ENCODE data around the gene RTKN. TPM values are rescaled to one million over a fixed set of nuclear protein-coding genes. Genes with fewer than 3 reads are reported as not detected.

Gene RTKN
- total RNA-seq, 1 donor from 2014 or later, result 24.6 TPM

DNA sequence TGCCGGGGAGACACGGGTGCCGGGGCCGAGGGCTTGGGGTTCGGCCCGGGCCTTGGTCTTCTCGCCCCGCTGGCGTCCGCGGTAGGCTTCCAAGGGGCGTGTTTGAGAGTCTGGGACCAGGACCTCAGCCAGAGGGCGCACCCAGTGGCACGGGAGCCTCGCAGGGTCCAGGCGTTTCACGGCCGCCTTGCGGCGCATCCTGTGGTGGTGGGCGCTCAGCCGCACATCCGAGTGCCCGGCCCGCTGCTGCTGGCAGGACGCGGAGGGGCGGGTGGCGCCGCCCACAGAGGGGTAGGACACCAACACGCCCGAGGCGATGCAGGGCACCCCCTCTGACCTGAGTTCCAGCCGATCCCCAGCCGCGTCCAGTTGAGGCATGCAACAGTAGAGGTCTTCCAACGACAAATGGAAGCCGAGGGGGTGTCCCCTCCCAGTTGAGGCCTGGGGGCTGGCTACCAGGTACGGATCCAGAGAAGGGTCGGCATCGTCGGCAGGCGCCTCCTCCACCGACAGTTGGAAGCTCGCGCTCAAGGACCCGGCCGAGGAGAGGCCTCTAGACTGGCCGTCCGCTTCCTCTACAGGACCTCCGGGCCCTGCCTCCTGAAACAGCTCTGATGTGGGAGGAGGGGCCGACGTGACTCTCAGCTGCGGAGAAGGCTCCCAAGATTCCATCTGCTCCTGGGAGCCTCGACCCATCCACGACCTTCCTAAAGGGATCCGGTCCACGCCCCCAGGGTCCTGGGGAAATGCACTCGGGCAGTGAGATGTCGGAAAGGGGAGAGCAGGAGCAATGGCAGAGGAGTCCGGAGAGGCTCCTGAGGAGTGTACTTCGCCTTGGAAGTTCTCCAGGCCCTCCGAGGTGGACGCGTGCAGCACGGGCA lies 26.6 kb downstream of the RTKN start:
- Histone ChIP-seq H3K9me3 (no peaks in the 10 kb centered on the region), H3K4me3 (peak overlapping the region; percentile 63 to 65), H3K27me3 (no peaks in the 10 kb centered on the region), H3K36me3 (no peaks in the 10 kb centered on the region), H3K27ac (peak overlapping the region; percentile 74), H3K4me1 (peaks cover 21% of the 10 kb centered on the region)
- no peak for DNase-seq (ENCODE audit: extremely low spot score in 2 of 2)
- TF ChIP-seq, protein P1, sequence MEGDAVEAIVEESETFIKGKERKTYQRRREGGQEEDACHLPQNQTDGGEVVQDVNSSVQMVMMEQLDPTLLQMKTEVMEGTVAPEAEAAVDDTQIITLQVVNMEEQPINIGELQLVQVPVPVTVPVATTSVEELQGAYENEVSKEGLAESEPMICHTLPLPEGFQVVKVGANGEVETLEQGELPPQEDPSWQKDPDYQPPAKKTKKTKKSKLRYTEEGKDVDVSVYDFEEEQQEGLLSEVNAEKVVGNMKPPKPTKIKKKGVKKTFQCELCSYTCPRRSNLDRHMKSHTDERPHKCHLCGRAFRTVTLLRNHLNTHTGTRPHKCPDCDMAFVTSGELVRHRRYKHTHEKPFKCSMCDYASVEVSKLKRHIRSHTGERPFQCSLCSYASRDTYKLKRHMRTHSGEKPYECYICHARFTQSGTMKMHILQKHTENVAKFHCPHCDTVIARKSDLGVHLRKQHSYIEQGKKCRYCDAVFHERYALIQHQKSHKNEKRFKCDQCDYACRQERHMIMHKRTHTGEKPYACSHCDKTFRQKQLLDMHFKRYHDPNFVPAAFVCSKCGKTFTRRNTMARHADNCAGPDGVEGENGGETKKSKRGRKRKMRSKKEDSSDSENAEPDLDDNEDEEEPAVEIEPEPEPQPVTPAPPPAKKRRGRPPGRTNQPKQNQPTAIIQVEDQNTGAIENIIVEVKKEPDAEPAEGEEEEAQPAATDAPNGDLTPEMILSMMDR (IDR thresholded peaks at IDR 0.05), result peak in 2 of 3 experiments; percentile 11 to 32
- TF ChIP-seq POLR2A (IDR thresholded peaks at IDR 0.05) (no peak), POLR2AphosphoS5 (IDR thresholded peaks at IDR 0.05; ENCODE audit: insufficient read depth in 1 of 2, low read depth in 1 of 2) (peak in 1 of 2 donors; percentile 68)
- intact Hi-C loops (cut with DNase I), result no loop called here

DNA sequence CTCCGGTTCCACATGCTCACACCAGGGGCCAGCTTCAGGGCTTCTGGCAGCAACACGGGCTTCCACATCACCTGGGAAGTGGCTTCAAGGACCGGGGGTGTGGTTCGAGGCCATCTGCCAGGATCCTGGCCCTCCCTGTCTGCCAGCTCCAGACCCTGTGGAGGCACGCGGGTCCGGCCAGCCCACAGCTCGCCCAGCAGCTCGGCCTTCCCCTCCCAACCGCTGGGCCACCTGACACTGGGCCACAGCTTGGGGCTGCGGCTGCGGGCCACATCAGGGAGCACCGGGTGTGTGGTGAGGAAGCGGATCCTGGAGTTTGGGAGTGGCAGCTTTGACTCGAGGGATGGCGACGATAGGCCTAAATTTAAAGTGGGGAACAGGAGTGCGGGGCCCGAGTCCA lies 27.3 kb downstream of the RTKN start:
- H3K27ac ChIP-seq, result peak overlapping the region; percentile 74
- no peak for DNase-seq (ENCODE audit: extremely low spot score in 2 of 2)

DNA sequence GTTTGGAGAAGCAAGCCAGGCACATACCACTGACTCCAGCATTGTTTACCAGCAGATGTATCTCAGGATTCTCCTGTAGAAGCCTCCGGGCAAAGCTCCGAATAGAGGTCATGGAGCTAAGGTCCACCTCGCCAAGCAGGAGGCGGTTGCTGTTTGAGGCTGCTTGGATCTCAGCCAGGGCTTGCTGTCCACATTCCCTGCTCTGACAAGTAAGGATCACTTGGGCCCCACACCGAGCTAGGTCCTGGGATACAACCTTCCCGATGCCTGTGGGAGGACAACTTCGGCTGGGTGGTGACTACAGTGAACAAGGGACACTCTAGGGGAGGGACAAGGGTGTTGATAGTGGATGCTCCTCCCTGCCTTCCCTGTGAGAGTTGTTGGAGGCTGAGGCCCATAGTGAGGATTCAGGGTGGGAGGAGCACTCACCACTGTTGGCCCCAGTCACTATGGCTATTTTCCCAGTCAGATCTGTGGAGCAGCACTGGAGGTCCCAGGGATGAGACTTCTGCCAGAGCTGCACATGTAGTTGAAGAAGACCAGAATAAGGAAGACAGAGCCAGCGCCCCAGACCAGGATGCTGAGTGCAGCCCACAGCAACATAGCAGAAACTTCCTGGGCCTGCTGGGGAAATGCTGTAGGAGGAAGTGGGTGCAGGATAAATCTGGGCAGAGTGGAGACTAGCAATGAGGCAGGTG lies 28.6 kb downstream of the RTKN start:
- TF ChIP-seq POLR2A (IDR thresholded peaks at IDR 0.05), result no peak
- TF ChIP-seq, protein P1 (IDR thresholded peaks at IDR 0.05), result no peak
- TF ChIP-seq POLR2AphosphoS5 (IDR thresholded peaks at IDR 0.05; ENCODE audit: insufficient read depth in 1 of 2, low read depth in 1 of 2), result no peak
- Histone ChIP-seq H3K27ac (no peak overlapping the region), H3K27me3 (no peaks in the 10 kb centered on the region), H3K4me1 (peaks cover 21% of the 10 kb centered on the region), H3K36me3 (no peaks in the 10 kb centered on the region), H3K9me3 (no peaks in the 10 kb centered on the region), H3K4me3 (no peak overlapping the region)
- intact Hi-C loops (cut with DNase I), result no loop called here
- DNase-seq (ENCODE audit: extremely low spot score in 2 of 2), result no peak

More for the DNA sequence above, 27.3 kb downstream of the RTKN start:
- intact Hi-C loops (cut with DNase I), result no loop called here
- Histone ChIP-seq H3K4me3 (peak overlapping the region; percentile 63 to 65), H3K9me3 (no peaks in the 10 kb centered on the region), H3K4me1 (peaks cover 21% of the 10 kb centered on the region), H3K27me3 (no peaks in the 10 kb centered on the region), H3K36me3 (no peaks in the 10 kb centered on the region)
- no peak for TF ChIP-seq POLR2A (IDR thresholded peaks at IDR 0.05)

DNA sequence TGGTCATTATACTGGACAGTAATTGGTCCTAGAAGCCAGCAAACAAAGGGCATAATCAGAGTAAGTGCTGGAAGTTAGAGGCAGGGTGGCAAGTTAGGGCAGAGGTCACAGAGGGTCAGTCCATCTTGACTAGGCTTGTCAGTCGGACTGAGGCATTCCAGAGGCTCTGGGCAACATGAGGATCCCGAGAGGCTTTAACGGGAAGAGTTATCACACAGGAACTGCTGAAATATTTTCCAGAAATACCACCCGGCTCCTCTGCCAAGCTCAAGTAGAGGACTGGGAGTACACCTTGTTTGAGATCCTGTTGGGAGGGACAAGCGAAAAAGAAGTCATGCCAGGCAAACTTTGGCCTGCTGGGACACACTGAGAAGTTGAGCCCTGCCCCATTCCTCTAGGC lies 34.1 kb downstream of the RTKN start:
- no peak overlapping the region for H3K4me3 ChIP-seq
- H3K9me3 ChIP-seq, result no peaks in the 10 kb centered on the region
- DNase-seq (ENCODE audit: extremely low spot score in 2 of 2), result no peak
- no peaks in the 10 kb centered on the region for H3K36me3 ChIP-seq
- H3K27ac ChIP-seq, result no peak overlapping the region
- no peak for TF ChIP-seq POLR2A (IDR thresholded peaks at IDR 0.05)
- TF ChIP-seq POLR2AphosphoS5 (IDR thresholded peaks at IDR 0.05; ENCODE audit: insufficient read depth in 1 of 2, low read depth in 1 of 2), result no peak
- TF ChIP-seq, protein P1 (IDR thresholded peaks at IDR 0.05), result no peak
- H3K4me1 ChIP-seq, result no peaks in the 10 kb centered on the region
- H3K27me3 ChIP-seq, result no peaks in the 10 kb centered on the region
- intact Hi-C loops (cut with DNase I), result no loop called here

DNA sequence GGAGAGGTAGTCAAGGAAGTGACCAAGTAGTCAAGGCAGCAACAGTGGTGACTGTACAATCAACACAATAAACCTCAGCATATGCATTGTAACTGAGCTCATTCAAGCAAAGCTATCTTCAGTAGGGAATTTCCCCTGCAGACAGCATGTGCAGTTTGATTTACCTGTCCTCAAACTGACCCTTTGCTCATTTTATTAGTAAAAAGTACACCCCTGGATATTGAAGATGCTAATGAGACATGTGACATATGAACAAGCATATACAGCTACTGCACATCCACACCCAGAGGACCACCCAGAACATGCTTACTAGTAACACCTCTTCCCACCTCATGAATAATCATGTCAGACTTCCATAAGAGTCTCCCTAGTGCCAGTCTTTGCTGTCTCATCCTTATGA lies 35.7 kb downstream of the RTKN start:
- no peaks in the 10 kb centered on the region for H3K9me3 ChIP-seq
- TF ChIP-seq POLR2A (IDR thresholded peaks at IDR 0.05) (no peak), POLR2AphosphoS5 (IDR thresholded peaks at IDR 0.05; ENCODE audit: insufficient read depth in 1 of 2, low read depth in 1 of 2) (no peak)
- intact Hi-C loops (cut with DNase I), result no loop called here

More for the DNA sequence above, 35.7 kb downstream of the RTKN start:
- no peak for DNase-seq (ENCODE audit: extremely low spot score in 2 of 2)
- Histone ChIP-seq H3K4me3 (no peak overlapping the region), H3K36me3 (no peaks in the 10 kb centered on the region), H3K27ac (no peak overlapping the region), H3K27me3 (no peaks in the 10 kb centered on the region), H3K4me1 (no peaks in the 10 kb centered on the region)

All from vagina (tissue), 2 donors.